ENCODE data around the gene LDLRAD2. TPM values are rescaled to one million over a fixed set of nuclear protein-coding genes. Genes with fewer than 3 reads are reported as not detected.

Gene LDLRAD2
- total and polyA plus RNA-seq, 3 donors from 2014 or later = 1.3 to 1.9 (median 1.9) TPM

Other genes starting within 250 kb of the LDLRAD2 start
- gene RAP1GAP, start 142.9 kb upstream of the LDLRAD2 start, total RNA-seq = 1 to 10 TPM; 8.0 to 8.4 TPM
- gene RAP1GAP, start 142.9 kb upstream of the LDLRAD2 start, polyA plus RNA-seq (ENCODE audit: insufficient read depth, low read depth, low replicate concordance) = 7.4 TPM
- gene USP48, start 29.1 kb upstream of the LDLRAD2 start, total RNA-seq = 10 to 100 TPM; 63.0 to 66.2 TPM
- gene USP48, start 29.1 kb upstream of the LDLRAD2 start, polyA plus RNA-seq (ENCODE audit: insufficient read depth, low read depth, low replicate concordance) = 33.3 TPM
- gene HSPG2, start 125.0 kb downstream of the LDLRAD2 start, total RNA-seq = 10 to 100 TPM; 51.8 to 54.2 TPM
- 72.1 TPM for gene HSPG2, start 125.0 kb downstream of the LDLRAD2 start, polyA plus RNA-seq (ENCODE audit: insufficient read depth, low read depth, low replicate concordance)
- under 1 TPM in 1 of 2 donors, not detected in 1; 0.63 TPM for gene CELA3B, start 164.8 kb downstream of the LDLRAD2 start, total RNA-seq
- 0.34 TPM for gene CELA3B, start 164.8 kb downstream of the LDLRAD2 start, polyA plus RNA-seq (ENCODE audit: insufficient read depth, low read depth, low replicate concordance)
- not detected for gene CELA3A, start 189.4 kb downstream of the LDLRAD2 start, total RNA-seq
- not detected for gene CELA3A, start 189.4 kb downstream of the LDLRAD2 start, polyA plus RNA-seq (ENCODE audit: insufficient read depth, low read depth, low replicate concordance)
- gene CDC42, start 240.4 kb downstream of the LDLRAD2 start, total RNA-seq = 100 to 1,000 TPM; 139 to 147 TPM
- gene CDC42, start 240.4 kb downstream of the LDLRAD2 start, polyA plus RNA-seq (ENCODE audit: insufficient read depth, low read depth, low replicate concordance) = 152 TPM

Data from testis (tissue), 3 donors.